Natural killer cell (primary cell): ENCODE results near the gene TMEM245. TPM values are rescaled to one million over a fixed set of nuclear protein-coding genes. Genes with fewer than 3 reads are reported as not detected.

Experiments used
- ATAC-seq, 3 donors: fragments of 150-1000 bp in 2 of 3; fragments of 200-7000 bp in 1 of 3; cut with Tn5 transposase; 1 replicate in 1 of 3; 2 replicates in 2 of 3; pipeline ENCODE4 v1.10.0; 2021; ENCODE audit warnings: mild to moderate bottlenecking in 2 of 3, moderate library complexity in 2 of 3
- DNase-seq, 2 donors: peaks; one replicate each; pipeline versions ENCODE4 v3.0.0 to v3.0.0-alpha.2; 2013 to 2021; ENCODE audit warnings: mixed read lengths in 1 of 2
- H3K27ac ChIP-seq: one replicate; pipeline ENCODE4 v1.5.1; 2013; ENCODE audit warnings: mild to moderate bottlenecking, low read length
- H3K27me3 ChIP-seq: one replicate; pipeline ENCODE4 v1.6.1; 2013; ENCODE audit warnings: low read length; ENCODE audit not compliant: control insufficient read depth, insufficient read depth
- H3K36me3 ChIP-seq: one replicate; pipeline ENCODE4 v1.6.1; 2013; ENCODE audit warnings: low read length; ENCODE audit not compliant: control insufficient read depth, insufficient read depth
- H3K4me1 ChIP-seq: one replicate; pipeline ENCODE4 v1.6.1; 2013; ENCODE audit warnings: low read length; ENCODE audit not compliant: control insufficient read depth, insufficient read depth
- H3K4me3 ChIP-seq: one replicate; pipeline ENCODE4 v1.5.1; 2013; ENCODE audit warnings: low read length
- H3K9me3 ChIP-seq: one replicate; pipeline ENCODE4 v1.6.1; 2013; ENCODE audit warnings: low read length; ENCODE audit not compliant: control insufficient read depth, insufficient read depth
- H3K27ac Mint-ChIP-seq, 2 donors: one replicate each; pipeline ENCODE4 v1.8.0; 2022; ENCODE audit warnings: mild to moderate bottlenecking in 2 of 2, mixed read lengths in 2 of 2, moderate library complexity in 1 of 2
- H3K27me3 Mint-ChIP-seq, 2 donors: one replicate each; pipeline ENCODE4 v1.8.0; 2022; ENCODE audit warnings: low read depth in 2 of 2, mixed read lengths in 2 of 2
- H3K36me3 Mint-ChIP-seq: one replicate; pipeline ENCODE4 v1.8.0; 2022; ENCODE audit warnings: mixed read lengths
- H3K4me1 Mint-ChIP-seq, 2 donors: one replicate each; pipeline ENCODE4 v1.8.0; 2022; ENCODE audit warnings: mixed read lengths in 2 of 2
- H3K4me3 Mint-ChIP-seq: one replicate; pipeline ENCODE4 v1.8.0; 2022; ENCODE audit warnings: mild to moderate bottlenecking, moderate library complexity, mixed read lengths
- H3K9me3 Mint-ChIP-seq, 2 donors: one replicate each; pipeline ENCODE4 v1.8.0; 2022; ENCODE audit warnings: mixed read lengths in 2 of 2
- WGBS: methylation state at CpG from one replicate; pipeline ENCODE4 v1.1.7; 2013; ENCODE audit warnings: missing lambda C conversion rate; ENCODE audit not compliant: insufficient coverage; 5-methylcytosine and 5-hydroxymethylcytosine counted together
- intact Hi-C: fragments of 100-400 bp; cut with micrococcal nuclease; formaldehyde crosslinking; loops from one replicate; pipeline ENCODE4 v1.14.2; 2022
- total RNA-seq, 4 donors: library from RNA; stranded (reverse); fragments of 120-200 nt in 1 of 4; gene quantifications; one replicate each; pipeline versions ENCODE4 v1.2.3 to v1.2.4, GENCODE V29; 2013 to 2022
- TF ChIP-seq, protein P1 (sequence below): fragments of 200-600 bp; IDR thresholded peaks from one replicate; pipeline ENCODE4 v1.8.0; 2022; ENCODE audit warnings: antibody characterized with exemption

The TMEM245 gene
- total RNA-seq, 3 donors from 2014 or later (not counting 1 experiment from before 2014, with no cell fraction given), result 14.5 to 22.5 (median 21.8) TPM

DNA sequence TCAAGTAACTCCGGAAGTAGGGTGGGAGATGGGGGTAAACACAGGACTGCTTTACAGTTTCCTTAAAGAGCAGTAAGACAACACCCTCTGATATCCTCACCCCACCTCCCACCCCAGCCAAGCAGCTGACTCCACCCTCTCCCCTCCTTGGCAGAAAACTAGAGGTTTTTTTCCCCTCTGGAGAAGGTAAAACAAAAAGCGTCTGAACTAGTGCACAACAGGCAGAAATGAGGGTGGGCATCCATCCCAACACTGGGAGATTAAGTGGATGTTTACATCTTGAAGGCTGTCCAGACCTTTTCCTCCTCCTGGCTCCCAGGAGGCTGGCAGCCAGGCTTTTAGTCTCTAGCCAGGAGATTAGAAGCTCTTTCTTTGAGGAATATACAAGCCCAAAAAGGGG, 92.6 kb downstream of the TMEM245 start:
- TF ChIP-seq, protein P1, sequence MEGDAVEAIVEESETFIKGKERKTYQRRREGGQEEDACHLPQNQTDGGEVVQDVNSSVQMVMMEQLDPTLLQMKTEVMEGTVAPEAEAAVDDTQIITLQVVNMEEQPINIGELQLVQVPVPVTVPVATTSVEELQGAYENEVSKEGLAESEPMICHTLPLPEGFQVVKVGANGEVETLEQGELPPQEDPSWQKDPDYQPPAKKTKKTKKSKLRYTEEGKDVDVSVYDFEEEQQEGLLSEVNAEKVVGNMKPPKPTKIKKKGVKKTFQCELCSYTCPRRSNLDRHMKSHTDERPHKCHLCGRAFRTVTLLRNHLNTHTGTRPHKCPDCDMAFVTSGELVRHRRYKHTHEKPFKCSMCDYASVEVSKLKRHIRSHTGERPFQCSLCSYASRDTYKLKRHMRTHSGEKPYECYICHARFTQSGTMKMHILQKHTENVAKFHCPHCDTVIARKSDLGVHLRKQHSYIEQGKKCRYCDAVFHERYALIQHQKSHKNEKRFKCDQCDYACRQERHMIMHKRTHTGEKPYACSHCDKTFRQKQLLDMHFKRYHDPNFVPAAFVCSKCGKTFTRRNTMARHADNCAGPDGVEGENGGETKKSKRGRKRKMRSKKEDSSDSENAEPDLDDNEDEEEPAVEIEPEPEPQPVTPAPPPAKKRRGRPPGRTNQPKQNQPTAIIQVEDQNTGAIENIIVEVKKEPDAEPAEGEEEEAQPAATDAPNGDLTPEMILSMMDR, result no peak
- no peak overlapping the region for H3K4me3 Mint-ChIP-seq
- H3K4me1 ChIP-seq, result no peaks in the 10 kb centered on the region
- ATAC-seq, result no peak
- no peak overlapping the region for H3K27ac Mint-ChIP-seq
- H3K4me3 ChIP-seq, result no peak overlapping the region
- H3K9me3 ChIP-seq, result no peaks in the 10 kb centered on the region
- H3K9me3 Mint-ChIP-seq, result no peaks in the 10 kb centered on the region
- DNase-seq, result no peak
- no peaks in the 10 kb centered on the region for H3K27me3 Mint-ChIP-seq
- no CpG with 5 or more reads among the region's 2 CpGs for WGBS
- peaks cover 7 to 10% of the 10 kb centered on the region in 2 donors for H3K4me1 Mint-ChIP-seq
- no peaks in the 10 kb centered on the region for H3K27me3 ChIP-seq
- intact Hi-C loops, result no loop called here
- no peaks in the 10 kb centered on the region for H3K36me3 Mint-ChIP-seq
- H3K27ac ChIP-seq, result no peak overlapping the region
- H3K36me3 ChIP-seq, result peaks cover 10% of the 10 kb centered on the region

DNA sequence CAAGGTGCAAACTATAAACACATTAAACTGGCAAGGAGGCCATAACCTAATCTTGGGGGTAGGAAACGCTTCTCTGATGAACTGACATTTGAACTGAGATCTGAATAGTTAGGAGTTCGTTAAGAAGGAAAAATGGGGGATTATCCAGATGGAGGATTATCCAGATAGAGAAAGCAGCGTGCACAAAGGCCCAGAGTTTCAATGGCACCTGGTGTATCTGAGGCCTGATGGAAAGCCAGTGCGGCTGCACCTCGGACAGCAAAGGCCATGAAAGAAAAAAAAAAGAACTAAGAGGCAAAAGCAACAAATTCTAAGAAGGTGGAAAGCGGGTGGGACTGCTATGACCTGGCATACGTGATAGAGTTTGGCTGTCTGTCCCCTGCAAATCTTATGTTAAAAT, 93.4 kb downstream of the TMEM245 start:
- Mint-ChIP-seq H3K4me1 (peaks cover 7 to 10% of the 10 kb centered on the region in 2 donors), H3K4me3 (no peak overlapping the region), H3K27me3 (no peaks in the 10 kb centered on the region), H3K9me3 (no peaks in the 10 kb centered on the region), H3K27ac (no peak overlapping the region), H3K36me3 (no peaks in the 10 kb centered on the region)
- H3K4me1 ChIP-seq, result no peaks in the 10 kb centered on the region
- H3K27me3 ChIP-seq, result no peaks in the 10 kb centered on the region
- ATAC-seq, result no peak
- WGBS, result 98% methylated on average over 7 of the region's 7 CpGs
- no peak for DNase-seq
- TF ChIP-seq, protein P1, result no peak
- H3K27ac ChIP-seq, result no peak overlapping the region
- intact Hi-C loops, result no loop called here
- no peaks in the 10 kb centered on the region for H3K9me3 ChIP-seq
- no peak overlapping the region for H3K4me3 ChIP-seq
- H3K36me3 ChIP-seq, result peaks cover 8% of the 10 kb centered on the region

DNA sequence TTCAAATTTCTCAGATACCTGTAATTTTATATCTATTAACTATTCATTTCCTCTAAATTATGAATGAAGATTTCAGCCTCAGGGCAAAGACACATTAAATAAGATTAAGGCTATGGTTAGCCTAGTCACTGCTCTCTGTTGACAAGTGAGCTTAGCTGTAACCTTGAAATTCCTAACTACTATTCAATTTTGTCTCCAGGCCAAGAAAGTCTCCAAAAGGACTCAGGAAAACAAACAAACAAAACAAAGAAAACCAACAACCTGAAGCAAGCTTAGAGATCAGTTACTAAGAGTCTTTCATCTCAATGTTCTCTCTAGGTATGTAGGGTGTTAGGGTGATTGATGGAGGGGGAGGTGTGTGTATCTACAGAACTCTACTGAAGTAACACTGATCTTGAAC, 96.9 kb downstream of the TMEM245 start:
- Histone ChIP-seq H3K4me3 (no peak overlapping the region), H3K27ac (no peak overlapping the region), H3K4me1 (no peaks in the 10 kb centered on the region), H3K27me3 (no peaks in the 10 kb centered on the region), H3K9me3 (no peaks in the 10 kb centered on the region), H3K36me3 (peaks cover 16% of the 10 kb centered on the region)
- H3K9me3 Mint-ChIP-seq, result no peaks in the 10 kb centered on the region
- TF ChIP-seq, protein P1, result no peak
- peaks cover 7 to 10% of the 10 kb centered on the region in 2 donors for H3K4me1 Mint-ChIP-seq
- ATAC-seq, result no peak
- no peak overlapping the region for H3K27ac Mint-ChIP-seq
- H3K36me3 Mint-ChIP-seq, result peaks cover 9% of the 10 kb centered on the region
- no peak for DNase-seq
- no peak overlapping the region for H3K4me3 Mint-ChIP-seq
- intact Hi-C loops, result no loop called here
- H3K27me3 Mint-ChIP-seq, result no peaks in the 10 kb centered on the region
